ENCODE results near the gene RPL32. TPM values are rescaled to one million over a fixed set of nuclear protein-coding genes. Genes with fewer than 3 reads are reported as not detected.

Gene RPL32
- polyA plus RNA-seq, 3 donors, result 2,280 to 2,382 (median 2,329) TPM

- DNase-seq (ENCODE audit: low read depth in 3 of 3, low spot score in 2 of 3), result no peak
These were observed 7.9 kb downstream of the RPL32 start for GRCh38 chr3:12833222-12834161.

- DNase-seq (ENCODE audit: low read depth in 3 of 3, low spot score in 2 of 3), result no peak
These were observed 8.8 kb downstream of the RPL32 start for GRCh38 chr3:12832350-12833221.

- DNase-seq (ENCODE audit: low read depth in 3 of 3, low spot score in 2 of 3), result no peak
These were observed 10.0 kb downstream of the RPL32 start for GRCh38 chr3:12831301-12831866.

DNA sequence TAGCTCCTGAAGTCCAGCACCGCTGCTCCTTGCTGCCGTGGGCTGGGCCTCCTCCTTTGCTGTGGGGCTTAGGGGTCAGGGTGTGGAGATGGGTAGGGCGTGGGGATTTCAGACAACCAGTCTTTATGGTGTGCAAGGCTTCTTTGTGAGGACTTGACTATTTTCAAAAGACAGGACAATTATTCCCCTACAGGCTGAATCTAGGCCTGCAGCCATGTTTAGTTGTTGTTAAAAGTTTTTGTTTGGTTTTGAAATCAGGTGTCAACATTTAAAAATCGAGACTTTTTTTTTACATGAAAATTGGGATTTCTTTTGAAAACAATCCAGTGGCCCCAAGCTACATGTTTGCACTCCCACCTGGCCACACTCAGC is 10.6 kb downstream of the RPL32 start:
- DNase-seq (ENCODE audit: low read depth in 3 of 3, low spot score in 2 of 3), result no peak

GRCh38 chr3:12829886-12830784 is 11.2 kb downstream of the RPL32 start:
- no peak for DNase-seq (ENCODE audit: low read depth in 3 of 3, low spot score in 2 of 3)

- no peak for DNase-seq (ENCODE audit: low read depth in 3 of 3, low spot score in 2 of 3)
These were observed 12.0 kb downstream of the RPL32 start for GRCh38 chr3:12829404-12829803.

GRCh38 chr3:12828751-12829150 is 12.6 kb downstream of the RPL32 start:
- no peak for DNase-seq (ENCODE audit: low read depth in 3 of 3, low spot score in 2 of 3)

DNA sequence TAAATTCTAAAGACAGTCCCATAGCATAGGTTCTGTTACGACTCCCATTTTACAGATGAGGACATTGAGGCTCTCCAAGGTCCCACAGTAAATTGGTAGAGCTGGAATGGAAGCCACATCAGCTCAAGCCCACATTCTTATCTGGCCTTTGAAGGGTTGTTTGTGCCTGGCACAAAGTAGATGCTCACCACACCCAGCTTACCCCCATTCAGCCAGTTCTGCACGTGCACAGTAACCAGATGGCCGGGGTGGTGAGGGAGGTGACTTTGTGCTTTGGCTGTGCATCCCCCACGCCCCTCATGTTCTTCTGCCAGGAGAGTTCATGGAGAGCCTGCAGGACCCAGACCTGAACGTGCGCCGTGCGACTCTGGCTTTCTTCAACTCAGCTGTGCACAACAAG is 16.2 kb downstream of the RPL32 start:
- DNase-seq (ENCODE audit: low read depth in 3 of 3, low spot score in 2 of 3), result no peak

DNA sequence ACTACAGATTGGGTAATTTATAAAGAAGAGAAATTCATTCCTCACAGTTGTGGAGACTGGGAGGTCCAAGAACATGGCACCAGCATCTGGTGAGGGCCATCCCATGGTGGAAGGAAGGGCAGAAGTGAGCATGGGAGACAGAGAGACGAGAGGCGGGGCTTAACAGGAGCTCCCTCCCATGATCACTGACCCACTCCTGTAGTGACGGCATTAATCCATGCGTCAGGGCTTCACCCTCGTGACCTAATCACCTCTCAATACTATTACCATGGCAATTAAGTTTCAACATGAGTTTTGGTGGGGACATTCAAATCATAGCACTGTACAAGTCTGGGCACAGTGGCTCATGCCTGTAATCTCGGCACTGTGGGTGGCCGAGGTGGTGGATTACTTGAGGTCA is 17.1 kb downstream of the RPL32 start:
- DNase-seq (ENCODE audit: low read depth in 3 of 3, low spot score in 2 of 3), result no peak

DNA sequence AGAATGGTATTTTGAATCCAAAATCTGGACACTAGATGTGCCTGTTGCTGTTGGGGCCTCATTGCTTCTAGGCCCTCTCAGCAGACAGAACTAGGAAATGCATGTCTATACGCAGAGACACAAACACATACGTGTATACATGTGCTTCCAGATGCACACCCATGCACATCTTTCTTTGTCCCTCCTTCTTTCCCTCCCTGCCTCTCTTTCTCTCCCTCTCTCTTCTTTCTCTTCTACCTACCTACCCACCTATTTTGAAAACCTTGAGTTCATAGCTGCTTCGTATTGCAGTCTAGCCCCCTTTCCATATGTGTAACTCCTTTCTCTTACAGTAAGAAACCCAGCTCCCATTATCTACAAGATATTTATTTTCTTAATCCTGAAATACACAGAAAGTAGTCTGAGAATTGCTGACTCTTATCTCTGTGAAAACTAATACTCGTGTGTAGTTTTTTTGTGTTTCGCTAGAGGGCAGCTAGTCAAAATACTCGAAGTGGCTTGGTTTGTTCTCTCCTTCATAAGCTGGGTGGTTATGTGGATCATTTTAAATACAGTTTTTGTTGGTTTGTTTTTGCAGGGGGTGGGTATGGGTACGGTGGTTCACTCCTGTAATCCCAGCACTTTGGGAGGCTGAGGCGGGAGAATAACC is 18.5 kb downstream of the RPL32 start:
- no peak for DNase-seq (ENCODE audit: low read depth in 3 of 3, low spot score in 2 of 3)

- no peak for DNase-seq (ENCODE audit: low read depth in 3 of 3, low spot score in 2 of 3)
These were observed 22.6 kb downstream of the RPL32 start for GRCh38 chr3:12818773-12819172.

DNA sequence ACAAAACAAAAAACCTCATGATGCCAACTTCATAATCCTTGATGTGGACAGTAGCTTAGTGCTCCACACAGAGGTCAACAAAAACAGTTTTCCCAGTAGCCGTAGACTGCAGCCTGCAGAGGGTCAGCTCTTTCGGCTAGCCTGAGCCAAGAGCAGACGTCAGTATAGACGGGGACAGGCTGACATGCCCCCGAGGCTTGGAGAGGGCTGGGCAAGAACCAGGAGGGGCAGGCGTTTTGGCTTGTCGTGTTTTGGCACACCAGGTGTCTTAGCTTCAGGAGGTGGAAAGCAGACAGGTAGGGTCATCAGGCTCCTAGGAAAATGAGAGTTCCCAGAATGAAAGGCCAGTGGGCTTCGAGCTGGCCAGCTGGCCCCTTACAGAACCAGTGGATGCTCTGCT is 23.1 kb downstream of the RPL32 start:
- DNase-seq (ENCODE audit: low read depth in 3 of 3, low spot score in 2 of 3), result no peak

DNA sequence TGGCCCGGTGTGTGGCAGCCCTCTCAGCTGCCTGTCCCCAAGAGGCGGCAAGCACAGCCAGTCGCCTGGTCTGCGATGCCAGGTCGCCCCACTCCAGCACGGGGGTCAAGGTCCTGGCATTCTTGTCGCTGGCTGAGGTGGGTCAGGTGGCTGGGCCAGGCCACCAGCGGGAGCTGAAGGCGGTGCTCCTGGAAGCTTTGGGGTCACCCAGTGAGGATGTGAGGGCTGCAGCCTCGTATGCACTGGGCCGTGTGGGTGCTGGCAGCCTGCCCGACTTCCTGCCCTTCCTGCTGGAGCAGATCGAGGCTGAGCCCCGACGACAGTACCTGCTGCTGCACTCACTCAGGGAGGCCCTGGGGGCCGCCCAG is 24.0 kb downstream of the RPL32 start:
- no peak for DNase-seq (ENCODE audit: low read depth in 3 of 3, low spot score in 2 of 3)

DNA sequence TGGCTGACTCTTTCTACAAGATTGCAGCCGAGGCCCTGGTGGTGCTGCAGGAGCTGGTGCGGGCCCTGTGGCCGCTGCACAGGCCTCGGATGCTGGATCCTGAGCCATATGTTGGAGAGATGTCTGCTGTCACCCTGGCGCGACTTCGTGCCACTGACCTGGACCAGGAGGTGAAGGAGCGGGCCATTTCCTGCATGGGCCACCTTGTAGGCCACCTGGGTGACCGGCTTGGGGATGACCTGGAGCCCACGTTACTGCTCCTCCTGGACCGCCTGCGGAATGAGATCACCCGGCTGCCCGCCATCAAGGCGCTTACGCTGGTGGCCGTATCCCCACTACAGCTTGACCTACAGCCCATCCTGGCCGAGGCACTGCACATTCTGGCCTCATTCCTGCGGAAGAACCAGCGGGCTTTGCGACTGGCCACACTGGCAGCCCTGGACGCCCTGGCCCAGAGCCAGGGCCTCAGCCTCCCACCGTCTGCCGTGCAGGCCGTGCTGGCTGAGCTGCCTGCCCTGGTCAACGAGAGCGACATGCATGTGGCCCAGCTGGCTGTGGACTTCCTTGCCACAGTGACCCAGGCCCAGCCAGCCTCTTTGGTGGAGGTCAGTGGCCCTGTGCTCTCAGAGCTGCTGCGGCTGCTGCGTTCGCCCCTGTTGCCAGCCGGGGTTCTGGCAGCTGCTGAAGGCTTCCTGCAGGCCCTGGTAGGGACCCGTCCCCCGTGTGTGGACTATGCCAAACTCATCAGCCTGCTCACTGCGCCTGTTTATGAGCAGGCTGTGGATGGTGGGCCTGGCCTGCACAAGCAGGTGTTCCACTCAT is 24.6 kb downstream of the RPL32 start:
- no peak for DNase-seq (ENCODE audit: low read depth in 3 of 3, low spot score in 2 of 3)

- no peak for DNase-seq (ENCODE audit: low read depth in 3 of 3, low spot score in 2 of 3)
These were observed 25.6 kb downstream of the RPL32 start for GRCh38 chr3:12815719-12816118.

- DNase-seq (ENCODE audit: low read depth in 3 of 3, low spot score in 2 of 3), result no peak
These were observed 26.3 kb downstream of the RPL32 start for GRCh38 chr3:12815078-12815477.

DNA sequence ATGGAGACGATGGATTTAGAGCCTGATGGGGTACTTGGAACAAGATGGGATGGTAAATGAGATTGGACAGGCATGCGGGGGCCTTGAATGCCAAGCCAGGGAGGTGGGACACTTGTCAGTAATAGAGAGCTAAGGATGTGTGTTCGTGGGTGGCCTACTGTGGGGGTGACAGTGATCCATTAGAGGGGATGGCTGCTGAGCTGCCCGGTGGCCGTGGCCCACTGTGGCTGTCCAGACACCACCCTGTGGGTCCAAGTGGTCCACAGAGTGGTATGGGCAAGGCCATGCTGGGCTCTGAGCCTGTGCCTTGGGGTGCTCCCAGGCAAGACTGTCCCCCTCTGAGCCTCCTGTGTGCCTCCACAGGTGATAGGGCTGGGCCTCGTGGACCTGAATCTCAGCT is 27.4 kb downstream of the RPL32 start:
- DNase-seq (ENCODE audit: low read depth in 3 of 3, low spot score in 2 of 3), result no peak

- DNase-seq (ENCODE audit: low read depth in 3 of 3, low spot score in 2 of 3), result no peak
These were observed 28.6 kb downstream of the RPL32 start for GRCh38 chr3:12812812-12813211.

- DNase-seq (ENCODE audit: low read depth in 3 of 3, low spot score in 2 of 3), result no peak
These were observed 30.4 kb downstream of the RPL32 start for GRCh38 chr3:12810961-12811360.
